ENCODE measurements around the gene LATS1. TPM values are rescaled to one million over a fixed set of nuclear protein-coding genes. Genes with fewer than 3 reads are reported as not detected.

LATS1 gene
- total and polyA plus RNA-seq, 4 donors, result 2.7 to 9.2 (median 5.5) TPM

DNA sequence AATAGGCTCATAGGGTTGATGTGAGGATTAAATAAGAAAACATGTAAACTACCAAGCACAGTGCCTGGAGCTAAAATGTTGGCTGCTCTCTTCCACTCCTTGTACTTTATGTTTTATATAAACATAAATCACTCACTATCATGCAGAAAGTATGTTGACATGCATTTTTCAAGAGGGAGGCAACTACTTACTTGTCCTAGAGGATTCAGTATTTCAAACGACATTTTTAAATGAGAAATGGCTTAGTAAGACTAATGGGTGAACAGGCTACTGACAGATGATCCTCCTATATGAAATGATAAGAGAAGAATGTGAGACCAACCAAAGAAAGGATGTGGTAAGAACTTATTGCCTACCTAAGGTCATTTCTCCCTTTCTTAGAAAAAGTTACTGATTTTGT lies 21.0 kb downstream of the LATS1 start:
- TF ChIP-seq SP1 (IDR thresholded peaks at IDR 0.05), result no peak
- no peak for TF ChIP-seq HNF4A (conservative IDR thresholded peaks at IDR 0.05)
- TF ChIP-seq, protein P1, sequence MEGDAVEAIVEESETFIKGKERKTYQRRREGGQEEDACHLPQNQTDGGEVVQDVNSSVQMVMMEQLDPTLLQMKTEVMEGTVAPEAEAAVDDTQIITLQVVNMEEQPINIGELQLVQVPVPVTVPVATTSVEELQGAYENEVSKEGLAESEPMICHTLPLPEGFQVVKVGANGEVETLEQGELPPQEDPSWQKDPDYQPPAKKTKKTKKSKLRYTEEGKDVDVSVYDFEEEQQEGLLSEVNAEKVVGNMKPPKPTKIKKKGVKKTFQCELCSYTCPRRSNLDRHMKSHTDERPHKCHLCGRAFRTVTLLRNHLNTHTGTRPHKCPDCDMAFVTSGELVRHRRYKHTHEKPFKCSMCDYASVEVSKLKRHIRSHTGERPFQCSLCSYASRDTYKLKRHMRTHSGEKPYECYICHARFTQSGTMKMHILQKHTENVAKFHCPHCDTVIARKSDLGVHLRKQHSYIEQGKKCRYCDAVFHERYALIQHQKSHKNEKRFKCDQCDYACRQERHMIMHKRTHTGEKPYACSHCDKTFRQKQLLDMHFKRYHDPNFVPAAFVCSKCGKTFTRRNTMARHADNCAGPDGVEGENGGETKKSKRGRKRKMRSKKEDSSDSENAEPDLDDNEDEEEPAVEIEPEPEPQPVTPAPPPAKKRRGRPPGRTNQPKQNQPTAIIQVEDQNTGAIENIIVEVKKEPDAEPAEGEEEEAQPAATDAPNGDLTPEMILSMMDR (IDR thresholded peaks at IDR 0.05; ENCODE audit: low read depth, low read length, missing input control), result no peak
- no peak for TF ChIP-seq GABPA (IDR thresholded peaks at IDR 0.05 in 1 of 2, conservative IDR thresholded peaks at IDR 0.05 in 1 of 2)
- no peak for TF ChIP-seq RAD21 (IDR thresholded peaks at IDR 0.05)
- no peak for TF ChIP-seq JUND (IDR thresholded peaks at IDR 0.05)
- TF ChIP-seq, protein P2, sequence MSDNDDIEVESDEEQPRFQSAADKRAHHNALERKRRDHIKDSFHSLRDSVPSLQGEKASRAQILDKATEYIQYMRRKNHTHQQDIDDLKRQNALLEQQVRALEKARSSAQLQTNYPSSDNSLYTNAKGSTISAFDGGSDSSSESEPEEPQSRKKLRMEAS (IDR thresholded peaks at IDR 0.05), result no peak
- no peak for TF ChIP-seq RXRA (IDR thresholded peaks at IDR 0.05)
- TF ChIP-seq EGR1 (IDR thresholded peaks at IDR 0.05; ENCODE audit: low read depth in 2 of 2), result no peak
- no peak for TF ChIP-seq HNF4G (IDR thresholded peaks at IDR 0.05)
- TF ChIP-seq, protein P3, sequence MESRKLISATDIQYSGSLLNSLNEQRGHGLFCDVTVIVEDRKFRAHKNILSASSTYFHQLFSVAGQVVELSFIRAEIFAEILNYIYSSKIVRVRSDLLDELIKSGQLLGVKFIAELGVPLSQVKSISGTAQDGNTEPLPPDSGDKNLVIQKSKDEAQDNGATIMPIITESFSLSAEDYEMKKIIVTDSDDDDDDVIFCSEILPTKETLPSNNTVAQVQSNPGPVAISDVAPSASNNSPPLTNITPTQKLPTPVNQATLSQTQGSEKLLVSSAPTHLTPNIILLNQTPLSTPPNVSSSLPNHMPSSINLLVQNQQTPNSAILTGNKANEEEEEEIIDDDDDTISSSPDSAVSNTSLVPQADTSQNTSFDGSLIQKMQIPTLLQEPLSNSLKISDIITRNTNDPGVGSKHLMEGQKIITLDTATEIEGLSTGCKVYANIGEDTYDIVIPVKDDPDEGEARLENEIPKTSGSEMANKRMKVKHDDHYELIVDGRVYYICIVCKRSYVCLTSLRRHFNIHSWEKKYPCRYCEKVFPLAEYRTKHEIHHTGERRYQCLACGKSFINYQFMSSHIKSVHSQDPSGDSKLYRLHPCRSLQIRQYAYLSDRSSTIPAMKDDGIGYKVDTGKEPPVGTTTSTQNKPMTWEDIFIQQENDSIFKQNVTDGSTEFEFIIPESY (IDR thresholded peaks at IDR 0.05), result no peak
- no peak for TF ChIP-seq FOXA2 (IDR thresholded peaks at IDR 0.05)
- whole genome bisulfite sequencing, result 79% methylated on average over 1 of the region's 1 CpG
- Histone ChIP-seq H3K36me3 (ENCODE audit: control insufficient read depth in 4 of 4, insufficient read depth in 3 of 4, low read depth in 1 of 4, low read length in 3 of 4) (peaks cover 2 to 9% (median 6%) of the 10 kb centered on the region in 4 donors), H3K27me3 (ENCODE audit: control insufficient read depth in 4 of 4, insufficient read depth in 4 of 4, low read length in 3 of 4) (no peaks in the 10 kb centered on the region), H3K4me1 (ENCODE audit: control insufficient read depth in 4 of 4, insufficient read depth in 4 of 4, low read length in 3 of 4) (peaks cover 0 to 2% (median 0%) of the 10 kb centered on the region in 4 donors), H3K9ac (ENCODE audit: low read depth in 1 of 2, low read length in 2 of 2) (no peak overlapping the region), H3K9me3 (ENCODE audit: control insufficient read depth in 4 of 4, low read length in 3 of 4) (no peaks in the 10 kb centered on the region), H3K4me3 (ENCODE audit: low read depth in 1 of 3, low read length in 3 of 3) (no peak overlapping the region), H3K27ac (ENCODE audit: low read depth in 1 of 2, low read length in 2 of 2) (no peak overlapping the region)
- no peak for DNase-seq (ENCODE audit: low spot score)

DNA sequence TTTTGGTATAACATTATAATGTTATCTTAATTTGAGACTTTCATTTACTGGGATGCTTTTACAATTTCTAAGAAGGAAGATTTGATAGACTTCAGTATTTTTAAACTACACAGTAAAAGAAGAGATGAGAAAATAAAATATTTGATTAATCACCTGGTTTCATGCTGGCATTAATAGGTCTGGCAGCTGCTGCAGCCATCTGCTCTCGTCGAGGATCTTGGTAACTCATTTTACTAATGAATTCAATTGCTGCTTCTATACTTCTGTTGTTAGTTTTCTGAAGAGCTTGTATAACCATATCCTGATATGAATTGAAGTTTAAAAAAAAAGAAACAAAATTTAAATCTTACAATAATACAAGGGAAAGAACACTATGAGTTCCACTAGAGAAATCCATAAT lies 23.0 kb downstream of the LATS1 start:
- no peak for TF ChIP-seq FOXA2 (IDR thresholded peaks at IDR 0.05)
- no peak for TF ChIP-seq RXRA (IDR thresholded peaks at IDR 0.05)
- TF ChIP-seq HNF4A (conservative IDR thresholded peaks at IDR 0.05), result no peak
- no peak for TF ChIP-seq NR2F2 (IDR thresholded peaks at IDR 0.05)
- no peak for TF ChIP-seq SP1 (IDR thresholded peaks at IDR 0.05)
- no peak for TF ChIP-seq YY1 (IDR thresholded peaks at IDR 0.05)
- TF ChIP-seq GABPA (IDR thresholded peaks at IDR 0.05 in 1 of 2, conservative IDR thresholded peaks at IDR 0.05 in 1 of 2), result no peak
- TF ChIP-seq JUND (IDR thresholded peaks at IDR 0.05), result no peak
- no peak for DNase-seq (ENCODE audit: low spot score)
- peaks cover 2 to 12% (median 8%) of the 10 kb centered on the region in 4 donors for H3K36me3 ChIP-seq (ENCODE audit: control insufficient read depth in 4 of 4, insufficient read depth in 3 of 4, low read depth in 1 of 4, low read length in 3 of 4)
- no peaks in the 10 kb centered on the region for H3K9me3 ChIP-seq (ENCODE audit: control insufficient read depth in 4 of 4, low read length in 3 of 4)
- no peak overlapping the region for H3K27ac ChIP-seq (ENCODE audit: low read depth in 1 of 2, low read length in 2 of 2)
- no peak overlapping the region for H3K9ac ChIP-seq (ENCODE audit: low read depth in 1 of 2, low read length in 2 of 2)
- H3K4me1 ChIP-seq (ENCODE audit: control insufficient read depth in 4 of 4, insufficient read depth in 4 of 4, low read length in 3 of 4), result peaks cover 0 to 2% (median 0%) of the 10 kb centered on the region in 4 donors
- no peaks in the 10 kb centered on the region for H3K27me3 ChIP-seq (ENCODE audit: control insufficient read depth in 4 of 4, insufficient read depth in 4 of 4, low read length in 3 of 4)
- 94% methylated on average over 2 of the region's 2 CpGs for WGBS
- H3K4me3 ChIP-seq (ENCODE audit: low read depth in 1 of 3, low read length in 3 of 3), result no peak overlapping the region

DNA sequence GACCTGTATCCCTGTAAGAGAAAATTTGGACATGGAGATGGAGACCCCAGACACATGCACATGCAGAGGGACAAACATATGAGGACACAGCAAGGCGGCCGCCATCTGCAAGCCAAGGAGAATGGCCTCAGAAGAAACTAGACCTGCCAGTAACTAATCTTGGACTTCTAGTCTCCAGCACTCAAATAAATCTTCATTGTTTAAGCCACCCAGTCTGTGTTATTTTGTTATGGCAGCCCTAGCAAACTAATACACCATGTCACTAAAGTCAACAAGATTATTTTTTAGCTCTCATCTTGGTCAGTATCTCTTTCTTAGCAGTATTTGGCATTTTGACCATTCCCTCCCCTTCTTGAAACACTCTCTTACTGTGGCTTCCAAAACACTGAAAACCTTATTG lies 26.7 kb downstream of the LATS1 start:
- H3K4me1 ChIP-seq (ENCODE audit: control insufficient read depth in 4 of 4, insufficient read depth in 4 of 4, low read length in 3 of 4), result no peaks in the 10 kb centered on the region
- H3K27me3 ChIP-seq (ENCODE audit: control insufficient read depth in 4 of 4, insufficient read depth in 4 of 4, low read length in 3 of 4), result no peaks in the 10 kb centered on the region
- H3K27ac ChIP-seq (ENCODE audit: low read depth in 1 of 2, low read length in 2 of 2), result no peak overlapping the region
- no peak overlapping the region for H3K4me3 ChIP-seq (ENCODE audit: low read depth in 1 of 3, low read length in 3 of 3)
- no peaks in the 10 kb centered on the region for H3K9me3 ChIP-seq (ENCODE audit: control insufficient read depth in 4 of 4, low read length in 3 of 4)
- TF ChIP-seq JUND (IDR thresholded peaks at IDR 0.05), result no peak
- no peak for TF ChIP-seq NR2F2 (IDR thresholded peaks at IDR 0.05)
- TF ChIP-seq, protein P4, sequence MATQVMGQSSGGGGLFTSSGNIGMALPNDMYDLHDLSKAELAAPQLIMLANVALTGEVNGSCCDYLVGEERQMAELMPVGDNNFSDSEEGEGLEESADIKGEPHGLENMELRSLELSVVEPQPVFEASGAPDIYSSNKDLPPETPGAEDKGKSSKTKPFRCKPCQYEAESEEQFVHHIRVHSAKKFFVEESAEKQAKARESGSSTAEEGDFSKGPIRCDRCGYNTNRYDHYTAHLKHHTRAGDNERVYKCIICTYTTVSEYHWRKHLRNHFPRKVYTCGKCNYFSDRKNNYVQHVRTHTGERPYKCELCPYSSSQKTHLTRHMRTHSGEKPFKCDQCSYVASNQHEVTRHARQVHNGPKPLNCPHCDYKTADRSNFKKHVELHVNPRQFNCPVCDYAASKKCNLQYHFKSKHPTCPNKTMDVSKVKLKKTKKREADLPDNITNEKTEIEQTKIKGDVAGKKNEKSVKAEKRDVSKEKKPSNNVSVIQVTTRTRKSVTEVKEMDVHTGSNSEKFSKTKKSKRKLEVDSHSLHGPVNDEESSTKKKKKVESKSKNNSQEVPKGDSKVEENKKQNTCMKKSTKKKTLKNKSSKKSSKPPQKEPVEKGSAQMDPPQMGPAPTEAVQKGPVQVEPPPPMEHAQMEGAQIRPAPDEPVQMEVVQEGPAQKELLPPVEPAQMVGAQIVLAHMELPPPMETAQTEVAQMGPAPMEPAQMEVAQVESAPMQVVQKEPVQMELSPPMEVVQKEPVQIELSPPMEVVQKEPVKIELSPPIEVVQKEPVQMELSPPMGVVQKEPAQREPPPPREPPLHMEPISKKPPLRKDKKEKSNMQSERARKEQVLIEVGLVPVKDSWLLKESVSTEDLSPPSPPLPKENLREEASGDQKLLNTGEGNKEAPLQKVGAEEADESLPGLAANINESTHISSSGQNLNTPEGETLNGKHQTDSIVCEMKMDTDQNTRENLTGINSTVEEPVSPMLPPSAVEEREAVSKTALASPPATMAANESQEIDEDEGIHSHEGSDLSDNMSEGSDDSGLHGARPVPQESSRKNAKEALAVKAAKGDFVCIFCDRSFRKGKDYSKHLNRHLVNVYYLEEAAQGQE (IDR thresholded peaks at IDR 0.05), result no peak
- TF ChIP-seq SP1 (IDR thresholded peaks at IDR 0.05), result no peak
- TF ChIP-seq FOXA1 (IDR thresholded peaks at IDR 0.05), result no peak
- TF ChIP-seq, protein P3 (IDR thresholded peaks at IDR 0.05), result no peak
- no peak for TF ChIP-seq HNF4A (conservative IDR thresholded peaks at IDR 0.05)
- TF ChIP-seq RAD21 (IDR thresholded peaks at IDR 0.05), result no peak
- no peak for TF ChIP-seq TAF1 (conservative IDR thresholded peaks at IDR 0.05)
- no peak for TF ChIP-seq YY1 (IDR thresholded peaks at IDR 0.05)
- peaks cover 2 to 10% (median 7%) of the 10 kb centered on the region in 4 donors for H3K36me3 ChIP-seq (ENCODE audit: control insufficient read depth in 4 of 4, insufficient read depth in 3 of 4, low read depth in 1 of 4, low read length in 3 of 4)
- no peak for DNase-seq (ENCODE audit: low spot score)
- 100% methylated on average over 2 of the region's 2 CpGs for WGBS
- no peak overlapping the region for H3K9ac ChIP-seq (ENCODE audit: low read depth in 1 of 2, low read length in 2 of 2)
